Activated CD4-positive, alpha-beta T cell treated with anti-CD3 and anti-CD28 coated beads, Interleukin-2, amount 50 U/mL, for 4 hours (primary cell): Measurements from ENCODE around the gene CCDC12.

Experiments used
- DNase-seq, 2 experiments: peaks; one replicate each; pipeline ENCODE4 v3.0.0-alpha.2; 2020

CCDC12 gene

DNA sequence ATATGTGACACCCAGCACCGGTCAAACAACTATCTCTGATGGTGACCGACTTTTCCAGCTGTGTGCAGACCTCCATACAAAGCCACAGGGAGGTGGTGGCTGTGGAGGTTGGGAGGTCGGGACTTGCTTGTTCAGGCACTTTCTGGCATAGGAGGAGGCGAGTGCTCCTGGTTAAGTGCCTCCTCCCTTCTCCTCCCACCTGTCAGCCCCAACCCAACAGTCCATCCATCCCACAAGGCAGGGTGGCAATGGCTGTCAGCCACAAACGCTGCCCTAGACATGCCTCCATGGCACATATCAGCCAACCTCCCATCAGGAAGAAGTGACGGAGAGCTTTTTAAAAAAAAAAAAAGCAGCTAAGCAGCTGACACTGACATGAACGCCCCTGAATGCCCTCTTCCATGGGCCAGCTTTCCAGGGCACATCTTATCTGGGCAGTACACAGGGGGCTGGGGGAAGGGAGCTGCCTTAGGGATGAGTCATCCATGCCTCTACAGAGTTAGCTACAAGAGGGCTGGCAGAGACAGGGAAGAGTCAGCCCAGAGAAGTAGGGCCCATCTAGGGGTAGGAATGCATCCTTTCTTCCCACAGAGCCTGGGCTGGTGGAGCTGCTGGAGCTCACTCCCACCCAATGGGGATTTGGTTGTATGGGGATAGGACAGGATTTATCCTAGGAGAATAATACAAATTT is 41.2 kb downstream of the CCDC12 start:
- DNase-seq: no peak

DNA sequence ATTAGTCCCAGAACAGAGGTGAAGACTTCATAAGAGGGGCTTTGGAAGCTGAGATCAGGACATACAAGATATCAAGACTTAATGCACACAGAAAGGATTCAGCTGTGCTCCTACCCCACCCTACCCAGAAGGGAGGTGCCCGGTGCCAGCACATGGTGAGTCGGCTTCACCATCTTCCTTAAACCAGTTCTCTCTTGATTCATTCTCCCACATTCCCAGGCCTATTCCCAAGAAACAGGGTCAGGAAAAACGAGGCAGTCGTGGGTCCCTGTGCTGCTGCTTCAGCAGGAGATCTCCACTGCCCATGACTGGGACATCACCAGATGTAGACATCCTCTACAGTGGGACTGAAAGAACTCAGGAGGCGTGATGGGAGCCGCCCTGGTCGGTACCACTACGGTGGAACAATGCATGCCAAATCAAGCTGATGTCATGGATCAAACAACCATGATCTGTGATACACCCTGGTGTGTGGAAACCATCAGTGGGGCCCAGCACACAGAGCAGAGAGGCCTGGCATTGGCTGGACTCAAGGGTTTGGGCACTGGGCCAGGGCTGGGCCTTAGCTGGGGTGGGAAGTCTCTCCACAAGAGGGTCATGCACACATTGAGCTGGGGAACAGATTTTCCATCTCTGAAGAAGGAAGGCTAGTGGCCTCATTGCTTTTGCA is 41.9 kb downstream of the CCDC12 start:
- DNase-seq: no peak

DNA sequence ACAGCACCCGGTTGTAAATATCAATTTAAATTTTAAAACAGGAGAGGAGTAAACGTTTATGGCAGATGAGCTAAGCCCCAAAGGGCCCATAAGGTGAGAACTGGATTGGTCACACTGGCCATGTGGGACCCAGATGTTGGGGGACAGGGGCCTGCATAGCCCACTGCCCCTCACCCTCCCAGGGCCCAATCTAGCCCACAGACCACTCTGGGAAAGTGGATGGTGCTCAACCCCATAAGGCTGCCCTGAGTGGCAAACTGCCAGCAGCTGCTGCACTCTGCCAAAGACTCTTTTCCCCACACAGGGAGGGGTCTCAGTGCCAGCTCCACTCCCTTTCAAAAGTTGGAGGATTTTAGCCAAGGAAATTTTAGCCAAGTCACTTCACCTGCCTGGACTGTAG is 42.5 kb downstream of the CCDC12 start:
- DNase-seq: no peak

DNA sequence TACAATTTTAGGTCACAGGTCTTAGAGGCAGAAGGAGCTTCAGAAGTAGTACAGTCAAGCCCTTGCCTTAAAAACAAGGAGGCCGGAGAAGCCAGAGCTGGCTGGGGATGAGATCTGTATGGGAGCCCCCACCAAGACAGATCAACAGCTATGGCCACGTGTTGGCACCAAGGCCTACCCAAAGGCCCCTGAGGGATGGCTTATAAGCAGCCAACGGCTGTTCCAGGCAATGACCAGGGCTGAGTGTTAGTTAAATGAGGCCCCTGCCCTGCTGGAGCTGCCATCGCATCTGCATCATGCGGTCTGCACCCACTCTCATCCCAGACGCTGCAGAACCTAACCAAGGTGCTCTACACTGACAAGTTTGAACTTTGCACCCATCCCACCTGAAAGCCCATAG is 43.3 kb downstream of the CCDC12 start:
- no peak for DNase-seq

DNA sequence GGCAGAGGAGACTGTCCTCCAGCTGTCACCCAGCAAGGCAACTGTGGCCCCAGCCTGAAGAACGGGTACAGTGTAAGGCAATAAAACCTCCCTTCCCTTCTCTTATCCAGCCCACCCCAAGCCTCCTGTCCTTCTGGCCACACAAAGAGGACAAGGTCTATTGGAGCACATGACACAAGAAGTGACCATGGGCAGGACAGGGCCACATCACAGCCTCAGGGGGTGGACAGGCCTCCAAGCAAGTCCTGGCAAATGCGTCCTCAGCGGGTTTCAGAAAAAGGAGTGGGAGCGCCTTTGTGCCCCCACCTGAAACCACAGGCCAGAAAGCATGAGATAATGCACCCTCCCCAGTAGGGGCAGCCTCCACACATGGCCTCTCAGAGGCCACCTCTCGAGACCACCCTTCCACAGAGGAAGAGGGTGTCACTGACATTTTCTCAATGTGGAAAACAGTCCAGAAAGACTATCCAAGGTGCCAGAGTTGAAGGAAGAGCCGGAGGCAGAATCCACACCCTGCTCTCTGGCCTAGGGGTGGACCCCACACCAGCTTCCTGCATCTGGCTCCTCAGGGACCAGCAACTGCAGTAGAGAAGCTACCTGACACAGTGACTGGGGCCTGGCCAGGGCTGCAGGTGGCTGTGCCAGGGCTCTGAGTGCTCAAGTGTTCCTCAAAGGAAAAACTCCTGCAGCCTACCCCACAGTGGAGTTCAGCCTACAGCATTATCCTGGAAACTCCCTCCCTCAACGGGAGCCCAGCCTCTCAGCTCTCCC is 43.9 kb downstream of the CCDC12 start:
- DNase-seq: no peak

DNA sequence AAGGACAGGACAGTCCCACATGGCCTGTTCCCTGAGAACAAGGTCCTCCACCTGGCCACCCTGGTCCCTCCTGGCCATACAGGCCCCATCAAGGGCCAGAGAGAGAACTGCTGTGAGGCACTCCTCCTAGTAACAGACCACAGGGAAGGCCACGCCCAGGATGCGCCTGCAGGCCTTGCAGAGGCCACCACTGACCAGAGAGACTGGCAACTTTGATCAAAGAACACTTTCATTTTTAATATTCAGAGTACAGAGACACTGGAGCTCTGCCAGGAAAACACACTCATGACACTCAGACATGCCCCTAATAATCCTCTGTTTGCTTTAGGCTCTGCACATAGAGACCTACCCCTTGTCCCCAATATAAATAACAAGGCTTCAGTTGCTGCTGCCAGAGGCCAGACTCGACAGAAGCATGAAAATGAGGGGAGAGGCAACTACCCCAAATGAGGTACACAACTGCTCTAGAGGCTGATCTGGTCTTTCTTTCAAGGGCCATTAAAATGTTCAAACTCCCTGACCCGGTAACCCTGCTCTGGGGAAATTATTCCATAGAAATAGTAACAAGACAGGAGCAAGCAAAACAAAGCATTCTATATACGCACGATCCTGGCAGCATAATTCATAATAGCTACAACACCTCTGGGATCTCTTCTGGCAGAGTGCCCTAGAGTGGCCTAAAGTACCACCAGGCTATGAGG is 44.8 kb downstream of the CCDC12 start:
- DNase-seq: no peak

DNA sequence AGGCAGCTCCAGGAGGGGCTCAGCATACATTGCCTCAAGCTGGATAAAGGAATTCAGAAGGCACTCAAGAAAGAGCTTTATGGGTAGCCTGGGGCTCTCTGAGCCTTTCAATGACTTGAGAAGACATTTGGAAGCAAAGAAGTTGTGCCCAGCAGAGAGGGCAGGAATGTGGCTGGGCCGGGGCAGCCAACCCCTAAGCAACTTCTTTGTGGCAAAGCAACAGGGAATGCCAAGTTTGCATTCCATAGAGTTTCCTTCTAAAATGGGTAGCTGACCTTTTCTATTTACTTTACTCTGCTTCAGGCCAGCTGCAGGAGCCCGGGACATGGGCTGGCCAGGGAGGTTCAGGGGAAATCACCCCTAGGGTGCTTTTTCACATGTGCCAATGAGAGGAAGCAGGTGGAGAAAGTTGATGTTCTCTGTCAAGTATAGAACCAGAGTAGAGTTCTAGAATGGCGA is 45.6 kb downstream of the CCDC12 start:
- no peak for DNase-seq

DNA sequence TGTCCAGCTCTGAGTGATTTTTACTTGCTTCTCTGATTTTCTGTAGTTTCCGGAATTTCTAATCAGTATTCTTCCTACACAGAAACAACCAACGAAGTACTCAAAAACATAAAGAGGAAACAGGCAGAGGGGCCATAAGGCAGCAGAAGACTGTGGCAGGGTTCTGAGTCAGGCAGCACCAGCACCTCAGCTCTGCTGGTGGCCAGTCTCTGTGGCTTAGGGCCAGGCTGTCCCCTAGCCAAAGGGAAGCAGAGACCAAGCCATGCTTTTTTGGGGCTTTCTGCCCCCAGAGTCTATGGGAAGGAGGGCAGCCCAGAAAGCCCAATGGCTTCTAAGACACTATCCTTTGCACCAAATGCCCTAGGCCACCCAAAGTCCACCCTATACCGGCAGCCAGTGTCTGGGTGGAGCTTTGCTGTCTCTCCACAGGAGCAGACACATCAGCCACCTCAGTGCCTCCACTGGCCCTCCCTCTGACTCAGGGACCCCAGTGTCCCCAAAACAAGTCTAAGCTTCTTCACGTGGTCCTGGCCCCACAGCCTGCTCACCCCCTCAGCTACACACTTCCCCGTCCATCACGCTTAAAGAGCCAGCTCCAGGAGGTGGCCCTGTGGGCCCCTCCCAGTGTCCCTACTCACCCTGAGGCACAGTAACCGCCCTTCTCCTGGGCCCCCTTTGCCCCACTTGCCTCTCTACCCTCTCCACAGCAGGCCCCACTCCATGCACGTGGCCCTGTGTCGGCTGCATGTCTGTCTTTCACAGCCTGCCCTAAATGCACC is 46.2 kb downstream of the CCDC12 start:
- no peak for DNase-seq

DNA sequence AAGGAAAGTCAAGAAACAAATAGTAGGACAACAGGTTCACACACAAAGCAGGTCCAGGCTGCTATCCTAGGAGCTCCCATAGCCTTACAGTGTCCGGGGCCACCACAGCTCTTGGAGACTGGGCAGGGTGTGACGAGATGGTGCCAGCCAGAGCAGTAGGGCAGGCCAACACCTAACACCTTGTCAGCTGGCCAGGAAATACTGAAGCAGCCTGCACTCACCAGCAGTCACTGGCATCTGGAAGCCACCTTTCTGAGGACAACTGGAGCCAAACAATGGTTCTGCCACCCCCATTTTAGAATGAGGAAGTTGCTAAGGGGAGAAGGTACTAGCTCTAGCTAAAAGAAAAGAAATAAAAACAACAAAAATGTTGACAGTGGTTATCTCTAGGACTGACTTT is 47.2 kb downstream of the CCDC12 start:
- no peak for DNase-seq

DNA sequence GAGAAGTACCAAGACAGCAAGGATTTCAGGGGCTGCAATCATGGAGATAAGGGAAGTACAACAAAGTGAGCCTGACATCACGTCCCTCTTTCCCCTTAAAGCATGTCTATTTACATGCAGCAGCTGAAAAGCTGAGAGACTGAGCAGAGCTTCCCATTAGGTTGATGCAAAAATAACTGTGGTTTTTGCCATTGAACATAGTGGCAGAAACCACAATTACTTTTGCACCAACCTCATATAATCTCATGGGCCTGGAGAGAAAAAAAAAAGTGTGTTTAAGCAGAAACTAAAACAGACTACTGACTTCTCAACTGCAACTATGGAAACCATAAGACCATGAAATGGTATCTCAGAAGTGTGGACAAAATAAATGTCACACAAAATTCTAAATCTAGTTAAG is 48.3 kb downstream of the CCDC12 start:
- DNase-seq: no peak

DNA sequence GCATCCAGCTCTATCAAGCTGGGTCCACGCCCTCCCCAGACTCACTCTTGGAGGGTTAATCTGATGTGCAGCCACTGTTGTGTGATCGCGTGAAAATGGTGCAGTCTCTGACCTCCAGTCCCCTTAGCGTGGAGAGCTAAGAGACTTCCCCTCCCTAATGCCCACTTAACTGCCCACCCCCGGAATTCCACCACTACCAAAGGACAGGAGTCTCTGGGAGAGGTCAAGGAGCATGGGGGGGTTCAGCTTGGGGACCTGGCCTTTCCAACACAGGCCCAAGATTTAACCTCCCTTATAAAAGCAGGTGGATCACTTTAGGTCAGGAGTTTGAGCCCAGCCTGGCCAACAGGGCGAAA is 48.8 kb downstream of the CCDC12 start:
- no peak for DNase-seq

DNA sequence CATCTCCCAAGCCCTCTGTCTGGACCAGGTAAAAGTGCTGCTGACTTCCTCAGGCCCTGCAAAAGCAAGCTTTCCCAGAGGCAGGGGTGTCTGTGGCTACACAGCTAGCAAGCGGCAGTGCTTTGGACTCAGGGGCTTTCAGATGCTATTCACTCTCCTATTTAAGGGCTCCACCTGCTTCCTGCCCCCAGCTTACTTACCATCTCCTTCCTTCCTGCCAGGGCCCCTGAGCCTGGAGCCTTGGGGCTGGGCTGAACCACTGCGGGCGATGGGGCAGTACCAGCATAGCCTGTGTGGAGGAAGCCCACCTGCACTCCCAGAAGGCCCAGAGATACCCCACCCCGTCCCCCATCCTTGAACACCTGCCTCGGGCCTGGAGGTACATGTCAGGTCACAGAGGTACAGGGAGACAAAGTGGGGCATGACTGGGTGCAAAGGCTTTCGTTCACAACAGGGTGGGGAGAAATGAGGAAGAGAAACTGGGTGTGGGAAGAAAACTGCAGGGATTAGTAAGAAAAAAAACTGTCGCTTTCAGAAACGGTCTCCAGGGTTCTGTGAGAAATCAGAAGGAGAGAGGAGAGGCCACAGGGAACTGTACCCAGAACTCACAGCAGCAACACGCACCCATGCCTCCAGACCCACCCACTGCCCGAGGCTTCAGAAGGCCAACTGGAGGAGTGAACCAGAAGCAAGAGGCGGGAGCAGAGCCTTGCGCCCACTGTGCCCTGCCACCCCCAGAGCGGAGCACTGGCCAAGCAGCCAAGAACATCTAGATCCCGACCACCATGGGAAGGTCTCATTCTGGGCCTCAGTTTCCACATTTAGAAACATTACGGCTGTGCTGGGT is 49.5 kb downstream of the CCDC12 start:
- no peak for DNase-seq

DNA sequence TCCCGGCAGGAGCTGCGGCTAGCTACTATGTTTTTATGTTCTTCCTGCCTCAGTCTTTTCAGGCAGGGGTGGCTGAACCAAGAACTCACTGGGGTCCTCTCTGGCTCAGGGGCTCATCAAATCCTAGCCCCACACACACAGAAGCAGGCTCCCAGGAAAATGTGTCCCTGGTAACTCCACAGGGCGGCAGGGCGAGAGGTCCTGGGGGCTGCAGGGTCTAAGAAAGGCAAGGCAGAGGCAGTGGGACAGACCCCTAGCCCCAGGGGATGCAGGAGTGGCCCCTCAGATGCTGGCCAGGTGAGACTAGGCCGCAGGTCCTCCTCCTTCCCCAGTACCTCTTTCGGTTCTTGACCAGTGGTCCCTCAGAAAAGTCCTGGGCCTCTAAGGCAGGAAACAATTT is 50.1 kb downstream of the CCDC12 start:
- DNase-seq: no peak

DNA sequence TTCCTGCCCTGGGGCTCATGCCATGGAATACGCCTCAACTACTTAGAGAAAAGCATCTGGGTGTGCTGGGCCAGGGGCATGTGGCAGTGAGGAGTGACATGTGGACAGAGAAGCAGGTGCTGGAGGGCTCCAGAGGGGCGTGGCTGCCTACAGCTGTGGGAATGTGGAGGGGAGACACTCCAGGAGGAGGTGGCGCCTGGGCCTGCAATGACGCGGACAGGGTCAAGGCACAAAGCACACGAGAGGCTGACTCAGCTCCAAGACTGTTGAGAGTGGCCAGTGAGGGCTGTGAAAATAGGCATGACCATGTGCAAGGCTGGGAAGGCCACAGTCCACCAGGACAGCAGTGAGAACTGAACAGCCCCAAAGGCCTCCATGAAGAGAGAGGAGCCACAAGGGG is 50.5 kb downstream of the CCDC12 start:
- DNase-seq: no peak

DNA sequence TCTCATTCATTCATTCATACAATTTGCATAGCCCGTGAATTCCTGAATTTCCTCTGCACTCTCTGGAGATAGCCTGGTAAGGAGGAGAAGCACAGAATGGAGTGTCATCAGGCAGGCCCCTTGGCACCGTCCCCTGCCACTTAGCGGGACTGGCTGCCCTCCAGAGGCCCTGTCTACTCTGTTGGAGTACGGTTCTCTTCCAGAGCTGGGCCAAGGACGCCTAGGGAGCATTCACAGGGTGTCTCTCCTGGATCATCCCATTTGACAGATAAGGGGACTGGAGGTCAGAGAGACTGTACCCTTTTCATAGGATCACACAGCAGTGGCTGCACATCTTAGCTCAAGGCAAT is 51.0 kb downstream of the CCDC12 start:
- no peak for DNase-seq

DNA sequence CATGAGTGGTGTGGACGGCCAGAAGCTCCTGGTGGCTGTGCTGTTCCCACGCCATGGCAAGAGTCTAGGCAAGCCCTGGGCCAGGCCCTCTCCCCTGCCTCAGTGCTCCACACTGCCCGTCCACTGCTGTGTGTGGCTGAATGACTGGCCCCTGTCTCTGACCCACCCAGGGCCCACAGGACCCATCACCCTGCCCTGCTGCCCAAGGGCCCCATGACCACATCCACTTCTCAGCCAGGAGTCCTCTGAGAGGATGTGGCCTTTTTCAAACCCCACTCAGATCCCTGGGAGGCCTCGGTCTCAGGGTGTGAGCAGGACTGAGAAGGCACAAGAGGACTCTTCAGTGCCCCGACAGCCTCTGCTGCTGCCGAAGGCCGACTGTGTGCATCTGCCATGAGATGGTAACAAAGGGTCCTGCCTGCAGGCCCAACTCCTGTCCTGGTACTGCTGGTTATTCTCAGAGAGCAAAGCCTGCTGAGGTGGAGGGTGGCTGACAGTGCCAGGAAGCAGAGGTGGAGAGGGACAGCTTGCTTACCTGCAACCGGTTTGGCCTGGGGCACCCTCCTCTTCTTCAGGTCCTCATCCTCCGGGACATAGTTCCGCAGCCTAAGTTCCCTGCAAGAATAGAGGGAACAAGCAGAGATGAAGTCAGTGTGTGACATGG is 51.5 kb downstream of the CCDC12 start:
- DNase-seq: no peak

DNA sequence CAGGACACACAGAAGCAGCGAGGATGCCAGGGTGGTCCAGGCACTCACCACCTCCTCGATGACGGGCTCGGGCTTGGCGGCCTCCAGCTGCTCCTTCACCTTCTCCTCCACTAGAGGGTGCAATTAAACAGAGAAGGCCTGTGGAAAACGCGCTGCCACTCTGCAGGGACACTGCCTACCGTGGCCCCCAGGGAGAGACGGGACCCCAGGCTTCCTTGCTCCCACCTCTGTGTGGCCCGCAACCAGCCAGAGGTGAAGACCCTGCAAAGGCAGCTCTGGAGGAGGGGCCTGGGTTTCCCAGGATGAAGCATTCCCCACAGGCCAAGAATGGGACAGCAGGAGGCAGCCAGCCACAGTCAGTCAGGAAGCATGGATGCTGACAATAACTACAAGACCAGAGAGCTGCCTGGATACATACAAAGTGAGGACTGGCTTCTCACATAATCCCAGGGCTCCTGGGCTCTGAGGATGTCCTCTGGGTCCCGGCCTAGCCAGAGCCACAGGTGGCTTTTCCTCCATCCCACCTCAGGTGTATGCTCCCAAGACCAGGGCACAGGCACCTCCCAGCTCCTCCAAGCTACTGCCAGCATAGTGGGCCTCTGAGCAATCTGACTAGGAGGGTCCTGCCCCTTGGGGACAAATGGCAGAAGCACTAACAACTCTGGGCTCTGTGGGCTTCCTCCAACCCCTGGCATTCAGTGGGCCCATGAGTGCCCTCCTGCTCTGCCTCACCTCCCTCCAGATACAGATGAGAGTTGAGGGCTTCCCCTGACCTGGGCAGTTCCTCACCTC is 52.8 kb downstream of the CCDC12 start:
- peak; percentile 24 for DNase-seq

DNA sequence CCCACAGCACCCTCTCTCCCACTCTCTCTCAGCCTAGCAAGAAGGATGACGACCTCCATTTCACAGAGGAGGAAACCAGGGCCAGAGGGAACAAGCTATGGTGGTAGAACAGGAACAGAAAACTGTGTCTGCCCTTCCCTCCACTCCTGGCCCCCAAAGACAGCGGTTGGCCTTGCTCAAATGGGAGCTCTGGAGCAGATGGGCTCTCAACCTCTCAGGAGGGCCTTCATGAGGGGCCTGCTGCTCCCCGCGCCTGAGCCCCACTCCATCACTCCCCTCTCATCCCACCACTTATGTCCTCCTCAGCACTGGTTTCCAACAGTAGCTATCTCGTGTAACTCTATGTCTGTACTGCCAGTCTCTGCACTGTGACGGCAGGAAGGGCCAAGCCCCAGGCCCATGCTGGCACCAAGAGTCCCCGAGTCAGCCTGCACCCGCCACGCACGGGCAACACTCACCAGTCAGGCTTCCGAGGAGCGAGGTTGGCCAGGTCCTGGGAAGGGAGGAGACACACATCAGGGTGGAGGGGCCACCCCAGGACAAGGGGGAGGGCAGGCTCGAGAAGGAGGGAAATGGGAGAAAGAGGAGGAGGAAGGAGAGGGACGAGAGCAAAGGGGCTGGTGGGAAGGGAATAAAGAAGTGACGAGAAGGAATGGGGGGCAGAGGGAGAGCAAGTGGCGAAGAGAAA is 53.5 kb downstream of the CCDC12 start:
- no peak for DNase-seq

DNA sequence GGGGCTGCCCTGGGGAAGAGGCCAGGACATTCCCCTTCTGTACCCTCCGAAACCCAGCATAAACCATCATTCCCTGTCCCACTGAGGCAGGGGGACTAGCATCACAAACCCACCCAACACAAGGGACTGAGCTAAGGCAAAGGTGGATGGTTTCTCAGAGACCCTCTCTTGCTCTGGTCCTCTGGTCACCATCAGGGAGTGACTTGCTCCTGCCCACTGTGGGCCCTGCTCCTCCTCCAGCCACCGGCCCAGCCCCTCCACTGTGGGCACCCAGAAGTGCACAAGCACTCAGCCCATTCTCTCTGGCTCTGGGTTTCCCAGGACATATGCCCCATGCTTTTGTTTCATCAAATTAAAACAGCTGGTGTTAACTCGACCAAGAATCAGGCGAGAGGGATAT is 54.1 kb downstream of the CCDC12 start:
- DNase-seq: no peak

DNA sequence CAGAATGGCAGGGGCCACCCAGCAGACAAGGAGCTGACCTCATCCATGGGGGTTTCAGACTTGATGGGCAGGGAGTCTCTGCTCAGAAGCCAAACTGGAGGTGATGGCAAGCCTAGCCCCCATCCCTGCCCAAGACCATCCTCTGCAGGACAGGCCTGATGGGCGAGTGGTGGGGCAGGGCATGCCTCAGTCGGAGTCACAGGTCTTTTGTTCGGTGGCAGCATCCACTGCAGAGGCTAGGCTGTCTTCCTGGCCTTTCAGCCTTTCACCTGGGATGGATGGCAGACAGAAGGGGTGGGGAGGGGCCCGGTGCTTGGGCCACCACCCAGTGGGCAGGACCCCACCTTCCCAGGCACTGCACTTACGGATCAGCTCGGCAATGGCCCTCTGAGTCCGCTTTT is 54.7 kb downstream of the CCDC12 start:
- DNase-seq: no peak
